SK-N-SH treated with all-trans-retinoic acid at 6 μM for 48 hours (cell line): ENCODE data around the gene SLC25A42.

Experiments
- ISL1 ChIP-seq: fragments of 250-450 bp; sonication (Bioruptor Pico); IDR thresholded peaks from 2 replicates; pipeline ENCODE4 v2.1.2; 2022; ENCODE audit warnings: mild to moderate bottlenecking, moderate library complexity
- ZFP30 ChIP-seq: fragments of 450-650 bp; formaldehyde crosslinking; IDR thresholded peaks from 2 replicates; pipeline ENCODE4 v1.5.0; 2022; ENCODE audit warnings: mild to moderate bottlenecking, moderate library complexity
- TF ChIP-seq, protein P1 (sequence below): fragments of 250-450 bp; sonication (Bioruptor Pico); IDR thresholded peaks from 2 replicates; pipeline ENCODE4 v1.5.1; 2021; ENCODE audit warnings: mild to moderate bottlenecking, moderate library complexity
- TF ChIP-seq, protein P2 (sequence below): fragments of 250-450 bp; sonication (Bioruptor Pico); IDR thresholded peaks from 2 replicates; pipeline ENCODE4 v1.8.0; 2021; ENCODE audit warnings: low read depth, mild to moderate bottlenecking, moderate library complexity, borderline replicate concordance

DNA sequence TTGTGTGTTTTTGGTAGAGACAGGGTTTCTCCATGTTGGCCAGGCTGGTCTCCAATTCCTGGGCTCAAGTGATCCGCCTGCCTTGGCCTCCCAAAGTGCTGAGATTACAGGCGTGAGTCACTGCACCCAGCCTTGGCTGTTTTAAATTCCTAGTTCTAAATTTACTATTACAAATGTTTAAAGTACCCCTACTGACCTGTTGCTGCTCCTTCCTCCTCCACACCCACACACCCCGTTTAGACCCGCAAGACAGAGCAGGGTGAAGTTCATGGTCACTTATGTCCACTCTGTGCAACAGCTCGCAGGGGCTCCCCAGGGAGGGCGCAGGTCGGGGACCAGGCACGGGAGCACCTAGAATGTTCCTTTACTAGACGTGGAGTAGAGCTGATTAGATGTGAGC is 45.8 kb downstream of the SLC25A42 start:
- TF ChIP-seq, protein P1, sequence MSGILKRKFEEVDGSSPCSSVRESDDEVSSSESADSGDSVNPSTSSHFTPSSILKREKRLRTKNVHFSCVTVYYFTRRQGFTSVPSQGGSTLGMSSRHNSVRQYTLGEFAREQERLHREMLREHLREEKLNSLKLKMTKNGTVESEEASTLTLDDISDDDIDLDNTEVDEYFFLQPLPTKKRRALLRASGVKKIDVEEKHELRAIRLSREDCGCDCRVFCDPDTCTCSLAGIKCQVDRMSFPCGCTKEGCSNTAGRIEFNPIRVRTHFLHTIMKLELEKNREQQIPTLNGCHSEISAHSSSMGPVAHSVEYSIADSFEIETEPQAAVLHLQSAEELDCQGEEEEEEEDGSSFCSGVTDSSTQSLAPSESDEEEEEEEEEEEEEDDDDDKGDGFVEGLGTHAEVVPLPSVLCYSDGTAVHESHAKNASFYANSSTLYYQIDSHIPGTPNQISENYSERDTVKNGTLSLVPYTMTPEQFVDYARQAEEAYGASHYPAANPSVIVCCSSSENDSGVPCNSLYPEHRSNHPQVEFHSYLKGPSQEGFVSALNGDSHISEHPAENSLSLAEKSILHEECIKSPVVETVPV: no peak
- TF ChIP-seq, protein P2, sequence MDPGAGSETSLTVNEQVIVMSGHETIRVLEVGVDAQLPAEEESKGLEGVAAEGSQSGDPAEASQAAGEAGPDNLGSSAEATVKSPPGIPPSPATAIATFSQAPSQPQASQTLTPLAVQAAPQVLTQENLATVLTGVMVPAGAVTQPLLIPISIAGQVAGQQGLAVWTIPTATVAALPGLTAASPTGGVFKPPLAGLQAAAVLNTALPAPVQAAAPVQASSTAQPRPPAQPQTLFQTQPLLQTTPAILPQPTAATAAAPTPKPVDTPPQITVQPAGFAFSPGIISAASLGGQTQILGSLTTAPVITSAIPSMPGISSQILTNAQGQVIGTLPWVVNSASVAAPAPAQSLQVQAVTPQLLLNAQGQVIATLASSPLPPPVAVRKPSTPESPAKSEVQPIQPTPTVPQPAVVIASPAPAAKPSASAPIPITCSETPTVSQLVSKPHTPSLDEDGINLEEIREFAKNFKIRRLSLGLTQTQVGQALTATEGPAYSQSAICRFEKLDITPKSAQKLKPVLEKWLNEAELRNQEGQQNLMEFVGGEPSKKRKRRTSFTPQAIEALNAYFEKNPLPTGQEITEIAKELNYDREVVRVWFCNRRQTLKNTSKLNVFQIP (CRISPR knock-in tag): no peak
- TF ChIP-seq ZFP30 (CRISPR knock-in tag) (no peak), ISL1 (no peak)
